ENCODE results near the gene MYLK. TPM values are rescaled to one million over a fixed set of nuclear protein-coding genes. Genes with fewer than 3 reads are reported as not detected.

Gene MYLK
- total and polyA plus RNA-seq, 10 of the 15 experiments (the other 5 are each of a cell fraction or from before 2014, with no cell fraction given) = 0.04 to 1.6 (median 0.42) TPM; not detected in 1

GRCh38 chr3:123629747-123630047, 254.4 kb downstream of the MYLK start (continued):
- TF ChIP-seq SUZ12 (IDR thresholded peaks at IDR 0.05; ENCODE audit: unreplicated experiment) (no peak), ZZZ3 (IDR thresholded peaks at IDR 0.05; ENCODE audit: control insufficient read depth, insufficient read length, low read depth) (no peak), SKIL (IDR thresholded peaks at IDR 0.05; ENCODE audit: low read depth, poor library complexity, severe bottlenecking) (no peak)

GRCh38 chr3:123628996-123629746, 255.0 kb downstream of the MYLK start:
- Histone ChIP-seq H3K4me1 (ENCODE audit: control insufficient read depth, insufficient read depth, low read length) (no peaks in the 10 kb centered on the region), H3K9ac (ENCODE audit: control insufficient read depth, insufficient read depth, low read length) (no peak overlapping the region), H3K4me3 (no peak overlapping the region), H3K27ac (ENCODE audit: control insufficient read depth, insufficient read depth) (no peak overlapping the region), H3K36me3 (ENCODE audit: control insufficient read depth in 2 of 2, insufficient read depth in 2 of 2, low read length in 1 of 2) (no peaks in the 10 kb centered on the region), H3K9me3 (replicated peaks; ENCODE audit: control insufficient read depth, insufficient read depth, low read length) (no peaks in the 10 kb centered on the region), H3K27me3 (replicated peaks in 1 of 2; ENCODE audit: control insufficient read depth in 2 of 2, insufficient read depth in 2 of 2, low read length in 1 of 2) (no peaks in the 10 kb centered on the region), H3K79me2 (ENCODE audit: control insufficient read depth, insufficient read depth, low read length) (no peaks in the 10 kb centered on the region), H4K20me1 (ENCODE audit: control insufficient read depth, insufficient read depth) (no peaks in the 10 kb centered on the region), H3K4me2 (ENCODE audit: control insufficient read depth, insufficient read depth) (no peak overlapping the region), H2AFZ (ENCODE audit: control insufficient read depth, low read depth, low read length) (no peak overlapping the region)
- BruUV-seq (replicated peaks) = no TSS peak
- FAIRE-seq (no peak), DNase-seq (ENCODE audit: low read depth, low spot score) (no peak), ATAC-seq (no peak)
- POLR2A ChIA-PET = no interaction called here
- RAD21 ChIA-PET (ENCODE audit: unreplicated experiment) = no interaction called here
- TF ChIP-seq, protein P1, sequence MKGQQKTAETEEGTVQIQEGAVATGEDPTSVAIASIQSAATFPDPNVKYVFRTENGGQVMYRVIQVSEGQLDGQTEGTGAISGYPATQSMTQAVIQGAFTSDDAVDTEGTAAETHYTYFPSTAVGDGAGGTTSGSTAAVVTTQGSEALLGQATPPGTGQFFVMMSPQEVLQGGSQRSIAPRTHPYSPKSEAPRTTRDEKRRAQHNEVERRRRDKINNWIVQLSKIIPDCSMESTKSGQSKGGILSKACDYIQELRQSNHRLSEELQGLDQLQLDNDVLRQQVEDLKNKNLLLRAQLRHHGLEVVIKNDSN (IDR thresholded peaks at IDR 0.05; ENCODE audit: borderline replicate concordance, extremely low read length, insufficient read depth, low read depth, low read length) = no peak
- TF ChIP-seq KDM1A (IDR thresholded peaks at IDR 0.05; ENCODE audit: borderline replicate concordance) (no peak), MEF2B (IDR thresholded peaks at IDR 0.05; ENCODE audit: partially characterized antibody, poor library complexity, severe bottlenecking) (no peak)
- SMC1A ChIA-PET (ENCODE audit: uncharacterized antibody, unreplicated experiment) = no interaction called here
- CTCF ChIA-PET = no interaction called here
- 73% methylated on average over 22 of the region's 22 CpGs for WGBS (ENCODE audit: insufficient coverage, insufficient replicate concordance, low lambda C conversion rate, missing lambda C conversion rate)
- in situ Hi-C loops (cut with MboI) (no loop called here), intact Hi-C loops (cut with micrococcal nuclease; ENCODE audit: unreplicated experiment) (no loop called here)
